ENCODE measurements around the gene SLC5A3. TPM values are rescaled to one million over a fixed set of nuclear protein-coding genes. Genes with fewer than 3 reads are reported as not detected.

The SLC5A3 gene
- total RNA-seq, 1 experiment from 2014 or later: 12.3 TPM

- Histone ChIP-seq H2BK15ac (ENCODE audit: low read depth, low read length) (no peak overlapping the region), H3K9ac (ENCODE audit: extremely low read depth, insufficient read length, low read length) (no peak overlapping the region), H2BK5ac (ENCODE audit: insufficient read length, low read length) (no peak overlapping the region), H4K91ac (ENCODE audit: insufficient read length, low read depth, low read length) (no peak overlapping the region), H2AK5ac (ENCODE audit: insufficient read length, low read length) (no peak overlapping the region), H3K9me3 (ENCODE audit: control insufficient read depth, low read depth, low read length) (no peaks in the 10 kb centered on the region), H3K14ac (ENCODE audit: insufficient read depth, low read length) (no peak overlapping the region), H3K4ac (ENCODE audit: low read depth, low read length) (no peak overlapping the region), H3K23me2 (ENCODE audit: insufficient read length, low read depth, low read length, poor library complexity, severe bottlenecking) (no peaks in the 10 kb centered on the region), H3K27ac (ENCODE audit: insufficient read length, low read depth, low read length) (no peak overlapping the region), H2BK12ac (ENCODE audit: insufficient read length, low read depth, low read length) (no peak overlapping the region), H3K79me2 (ENCODE audit: insufficient read depth, low read length) (no peaks in the 10 kb centered on the region), H3T11ph (ENCODE audit: low read length) (no peak overlapping the region), H2AFZ (ENCODE audit: low read length) (no peak overlapping the region), H3K4me2 (ENCODE audit: insufficient read depth, insufficient read length, low read length) (no peak overlapping the region), H3K23ac (ENCODE audit: insufficient read length, low read depth, low read length) (no peak overlapping the region), H4K8ac (replicated peaks; ENCODE audit: insufficient read length, low read depth, low read length) (no peak overlapping the region), H3K56ac (ENCODE audit: insufficient read length, low read depth, low read length) (no peak overlapping the region), H3K18ac (ENCODE audit: insufficient read length, low read depth, low read length) (no peak overlapping the region), H4K20me1 (ENCODE audit: control insufficient read depth, insufficient read depth, insufficient read length) (no peaks in the 10 kb centered on the region), H4K5ac (ENCODE audit: insufficient read length, low read depth, low read length) (no peak overlapping the region), H2BK120ac (ENCODE audit: low read depth, low read length, poor library complexity, severe bottlenecking) (no peak overlapping the region), H3K79me1 (ENCODE audit: insufficient read depth, low read depth, low read length, poor library complexity, severe bottlenecking) (no peaks in the 10 kb centered on the region), H3K4me1 (ENCODE audit: insufficient read depth, low read length) (peaks cover 4% of the 10 kb centered on the region; the same call in 1 of the 2 replicates), H2BK20ac (ENCODE audit: low read depth, low read length, poor library complexity, severe bottlenecking) (no peak overlapping the region), H3K27me3 (ENCODE audit: insufficient read depth, low read length) (no peaks in the 10 kb centered on the region)
- Mint-ChIP-seq H3K4me3 (no peak overlapping the region), H3K27me3 (ENCODE audit: low read depth) (no peaks in the 10 kb centered on the region; the same call in 1 of the 2 replicates), H3K4me1 (peaks cover 6 to 8% of the 10 kb centered on the region in 2 experiments), H3K9me3 (peaks cover 0 to 5% of the 10 kb centered on the region in 2 experiments; a peak in 2 of 5 replicates), H3K36me3 (ENCODE audit: insufficient read depth in 1 of 3, low read depth in 3 of 3) (peaks cover 0 to 3% (median 0%) of the 10 kb centered on the region in 3 experiments; a peak in 1 of 7 replicates), H3K27ac (no peak overlapping the region)
- TF ChIP-seq, protein P1, sequence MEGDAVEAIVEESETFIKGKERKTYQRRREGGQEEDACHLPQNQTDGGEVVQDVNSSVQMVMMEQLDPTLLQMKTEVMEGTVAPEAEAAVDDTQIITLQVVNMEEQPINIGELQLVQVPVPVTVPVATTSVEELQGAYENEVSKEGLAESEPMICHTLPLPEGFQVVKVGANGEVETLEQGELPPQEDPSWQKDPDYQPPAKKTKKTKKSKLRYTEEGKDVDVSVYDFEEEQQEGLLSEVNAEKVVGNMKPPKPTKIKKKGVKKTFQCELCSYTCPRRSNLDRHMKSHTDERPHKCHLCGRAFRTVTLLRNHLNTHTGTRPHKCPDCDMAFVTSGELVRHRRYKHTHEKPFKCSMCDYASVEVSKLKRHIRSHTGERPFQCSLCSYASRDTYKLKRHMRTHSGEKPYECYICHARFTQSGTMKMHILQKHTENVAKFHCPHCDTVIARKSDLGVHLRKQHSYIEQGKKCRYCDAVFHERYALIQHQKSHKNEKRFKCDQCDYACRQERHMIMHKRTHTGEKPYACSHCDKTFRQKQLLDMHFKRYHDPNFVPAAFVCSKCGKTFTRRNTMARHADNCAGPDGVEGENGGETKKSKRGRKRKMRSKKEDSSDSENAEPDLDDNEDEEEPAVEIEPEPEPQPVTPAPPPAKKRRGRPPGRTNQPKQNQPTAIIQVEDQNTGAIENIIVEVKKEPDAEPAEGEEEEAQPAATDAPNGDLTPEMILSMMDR (conservative IDR thresholded peaks at IDR 0.05): no peak
- no peak for DNase-seq
- WGBS (ENCODE audit: extremely low coverage, insufficient read length, low lambda C conversion rate): no CpG with 5 or more reads among the region's 3 CpGs
Measured at GRCh38 chr21:34024374-34024693, 49.0 kb upstream of the SLC5A3 start.
